BE2C (cell line): ENCODE data around the gene KIAA1217.

Experiments used
- DNase-seq: peaks from one replicate; pipeline ENCODE4 v3.0.0-alpha.2; 2020
- H3K27me3 ChIP-seq: fragments of 250-450 bp; sonication (Bioruptor Pico); 2 replicates; pipeline ENCODE4 v1.5.1; 2020; ENCODE audit warnings: mild to moderate bottlenecking
- H3K36me3 ChIP-seq: fragments of 250-450 bp; sonication (Bioruptor Pico); 2 replicates; pipeline ENCODE4 v1.5.1; 2020; ENCODE audit warnings: mild to moderate bottlenecking
- H3K4me1 ChIP-seq: fragments of 250-450 bp; sonication (Bioruptor Pico); 2 replicates; pipeline ENCODE4 v1.5.1; 2020
- H3K4me3 ChIP-seq: 2 replicates; pipeline ENCODE4 v1.5.1; 2011; ENCODE audit warnings: low read depth, low read length
- H3K9me3 ChIP-seq: fragments of 250-450 bp; sonication (Bioruptor Pico); 2 replicates; pipeline ENCODE4 v1.5.1; 2020
- TF ChIP-seq, protein P1 (sequence below): IDR thresholded peaks from 2 replicates; pipeline ENCODE4 v1.5.1; 2012; ENCODE audit warnings: mild to moderate bottlenecking, low read depth, low read length

The KIAA1217 gene

DNA sequence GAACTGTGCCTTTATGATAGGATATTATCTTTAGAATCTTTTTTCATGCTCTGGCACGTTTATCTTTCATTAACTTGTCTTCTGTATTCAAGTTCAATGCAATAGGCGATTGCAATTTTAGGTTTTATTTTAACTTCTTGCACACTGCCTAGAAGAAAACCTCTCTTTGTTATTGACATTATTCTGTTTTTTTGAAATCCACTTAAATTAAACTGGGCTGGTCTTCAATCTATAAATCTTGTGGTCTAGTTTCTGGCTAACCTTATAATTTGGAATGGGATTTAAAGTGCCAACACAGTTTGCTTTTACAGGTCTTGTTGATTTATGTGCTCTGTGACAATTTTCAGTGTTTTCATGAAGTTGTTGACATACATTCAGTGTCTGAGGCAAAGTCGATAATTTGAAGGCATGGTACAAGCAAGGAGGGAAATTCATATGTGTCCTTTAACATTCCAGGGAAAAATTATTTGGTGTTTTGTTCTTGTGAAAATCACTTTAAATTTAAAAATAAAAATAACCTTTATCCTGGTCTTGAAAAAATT, 240.9 kb downstream of the KIAA1217 start:
- TF ChIP-seq, protein P1, sequence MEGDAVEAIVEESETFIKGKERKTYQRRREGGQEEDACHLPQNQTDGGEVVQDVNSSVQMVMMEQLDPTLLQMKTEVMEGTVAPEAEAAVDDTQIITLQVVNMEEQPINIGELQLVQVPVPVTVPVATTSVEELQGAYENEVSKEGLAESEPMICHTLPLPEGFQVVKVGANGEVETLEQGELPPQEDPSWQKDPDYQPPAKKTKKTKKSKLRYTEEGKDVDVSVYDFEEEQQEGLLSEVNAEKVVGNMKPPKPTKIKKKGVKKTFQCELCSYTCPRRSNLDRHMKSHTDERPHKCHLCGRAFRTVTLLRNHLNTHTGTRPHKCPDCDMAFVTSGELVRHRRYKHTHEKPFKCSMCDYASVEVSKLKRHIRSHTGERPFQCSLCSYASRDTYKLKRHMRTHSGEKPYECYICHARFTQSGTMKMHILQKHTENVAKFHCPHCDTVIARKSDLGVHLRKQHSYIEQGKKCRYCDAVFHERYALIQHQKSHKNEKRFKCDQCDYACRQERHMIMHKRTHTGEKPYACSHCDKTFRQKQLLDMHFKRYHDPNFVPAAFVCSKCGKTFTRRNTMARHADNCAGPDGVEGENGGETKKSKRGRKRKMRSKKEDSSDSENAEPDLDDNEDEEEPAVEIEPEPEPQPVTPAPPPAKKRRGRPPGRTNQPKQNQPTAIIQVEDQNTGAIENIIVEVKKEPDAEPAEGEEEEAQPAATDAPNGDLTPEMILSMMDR = no peak
- Histone ChIP-seq H3K4me3 (no peak overlapping the region), H3K36me3 (no peaks in the 10 kb centered on the region), H3K4me1 (no peaks in the 10 kb centered on the region), H3K27me3 (no peaks in the 10 kb centered on the region), H3K9me3 (no peaks in the 10 kb centered on the region)
- no peak for DNase-seq

DNA sequence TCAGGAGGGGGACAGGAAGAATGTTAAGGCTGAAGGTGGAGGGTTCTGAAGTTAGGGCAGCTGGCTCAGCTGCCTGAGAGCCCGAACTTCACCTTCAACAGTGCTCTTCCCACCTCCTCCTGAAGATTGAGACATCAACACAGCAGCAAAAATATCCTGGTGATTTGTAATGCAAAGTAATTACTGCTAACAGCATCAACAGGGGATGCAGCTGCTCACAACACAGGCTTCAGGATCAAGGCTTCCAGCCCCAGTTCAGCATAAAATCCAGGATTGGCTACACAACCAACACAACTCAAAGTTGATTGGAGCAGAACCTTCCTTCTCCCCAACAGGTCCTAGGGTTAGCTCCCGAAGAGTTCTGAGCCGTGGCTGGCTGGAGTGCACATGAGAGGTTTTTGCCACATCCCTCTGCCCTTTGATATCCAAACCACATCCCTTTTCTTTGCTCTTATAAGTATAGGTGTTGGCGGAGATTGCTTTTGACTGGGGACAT, 242.4 kb downstream of the KIAA1217 start:
- Histone ChIP-seq H3K9me3 (no peaks in the 10 kb centered on the region), H3K4me1 (no peaks in the 10 kb centered on the region), H3K4me3 (no peak overlapping the region), H3K27me3 (no peaks in the 10 kb centered on the region), H3K36me3 (no peaks in the 10 kb centered on the region)
- TF ChIP-seq, protein P1 = no peak
- DNase-seq = no peak

DNA sequence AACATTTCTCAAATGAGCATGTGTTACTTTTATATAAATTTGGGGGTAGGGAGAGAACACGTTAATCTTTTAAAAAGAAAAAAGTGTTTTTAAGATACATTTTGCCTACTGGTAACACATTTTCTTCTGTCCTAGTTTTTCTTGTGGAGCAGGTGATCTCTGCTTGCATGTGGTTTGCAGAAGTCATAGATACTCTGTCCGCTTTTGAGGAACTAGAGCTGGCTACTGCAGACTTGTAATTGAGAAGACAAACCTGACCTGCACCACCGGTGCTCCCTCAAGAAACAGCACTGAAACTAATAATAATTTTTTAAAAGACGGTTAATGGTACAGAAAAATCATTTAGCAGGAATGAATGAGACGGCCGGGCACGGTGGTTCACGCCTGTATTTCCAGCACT, 243.1 kb downstream of the KIAA1217 start:
- Histone ChIP-seq H3K4me1 (no peaks in the 10 kb centered on the region), H3K4me3 (no peak overlapping the region), H3K36me3 (no peaks in the 10 kb centered on the region), H3K27me3 (no peaks in the 10 kb centered on the region), H3K9me3 (no peaks in the 10 kb centered on the region)
- TF ChIP-seq, protein P1 = no peak
- no peak for DNase-seq

DNA sequence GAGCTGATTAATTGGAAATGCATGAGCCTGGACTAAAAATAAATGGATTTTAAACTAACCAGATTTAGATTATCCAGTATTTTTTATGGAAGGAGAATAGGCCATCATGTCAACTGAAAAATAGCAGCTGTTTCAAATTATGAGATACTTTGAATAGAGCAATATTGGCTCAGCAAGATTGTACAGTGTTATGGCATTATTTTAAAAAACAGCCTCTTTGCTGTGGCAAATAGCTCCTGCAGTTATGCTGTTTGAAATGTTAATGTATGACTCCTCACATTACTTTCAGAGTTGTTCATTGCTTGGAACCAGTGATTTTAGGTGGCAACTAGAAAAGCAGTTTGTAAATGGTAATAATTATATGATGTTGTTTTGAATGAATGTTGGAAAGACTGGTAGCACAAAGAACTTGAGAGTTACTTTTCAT, 244.5 kb downstream of the KIAA1217 start:
- H3K4me1 ChIP-seq = no peaks in the 10 kb centered on the region
- no peak for DNase-seq

DNA sequence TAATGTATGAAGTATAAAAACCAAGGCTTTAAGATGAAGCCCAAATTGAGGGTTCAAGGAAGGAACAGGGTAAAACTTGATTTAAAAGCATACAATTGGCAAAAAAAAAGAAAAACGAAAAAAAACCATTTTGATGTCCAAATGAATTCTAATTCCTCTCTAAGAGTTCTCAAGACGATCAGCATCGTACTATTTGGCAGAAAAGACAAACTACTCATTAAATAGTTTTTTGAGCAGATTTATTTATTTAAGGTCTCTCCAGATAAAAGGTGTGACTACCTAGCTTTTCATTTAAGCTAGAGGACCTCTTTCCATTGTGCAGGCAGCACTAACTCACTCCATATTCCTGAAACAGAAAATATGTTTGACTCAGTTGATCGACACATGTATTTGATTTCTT, 245.0 kb downstream of the KIAA1217 start:
- no peak for DNase-seq
- TF ChIP-seq, protein P1 = no peak
- H3K4me3 ChIP-seq = no peak overlapping the region
- H3K27me3 ChIP-seq = no peaks in the 10 kb centered on the region
- H3K4me1 ChIP-seq = no peaks in the 10 kb centered on the region
- no peaks in the 10 kb centered on the region for H3K36me3 ChIP-seq
- H3K9me3 ChIP-seq = no peaks in the 10 kb centered on the region

More for the DNA sequence above, 244.5 kb downstream of the KIAA1217 start:
- no peaks in the 10 kb centered on the region for H3K27me3 ChIP-seq
- TF ChIP-seq, protein P1 = no peak
- H3K9me3 ChIP-seq = no peaks in the 10 kb centered on the region
- no peaks in the 10 kb centered on the region for H3K36me3 ChIP-seq
- H3K4me3 ChIP-seq = no peak overlapping the region

DNA sequence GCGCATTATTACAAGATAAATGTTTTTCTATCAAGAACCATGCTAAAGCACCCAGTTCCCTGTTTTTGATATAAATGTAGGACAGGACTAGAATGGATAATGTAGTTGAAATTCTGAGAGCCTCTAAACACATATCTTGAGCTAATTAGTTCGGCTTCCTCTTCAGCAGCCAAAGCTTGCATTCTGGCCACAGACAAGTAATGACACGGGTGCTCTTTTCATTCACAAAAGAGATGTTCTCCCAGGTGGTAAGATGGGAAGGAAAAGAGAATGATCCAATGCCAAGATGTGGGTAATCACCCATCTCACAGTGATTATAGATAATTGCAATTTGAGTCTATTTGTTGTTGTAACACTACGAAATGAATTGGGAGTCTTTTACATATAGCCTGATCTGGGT, 246.5 kb downstream of the KIAA1217 start:
- no peak for DNase-seq
- Histone ChIP-seq H3K4me1 (no peaks in the 10 kb centered on the region), H3K27me3 (no peaks in the 10 kb centered on the region), H3K4me3 (no peak overlapping the region), H3K9me3 (no peaks in the 10 kb centered on the region), H3K36me3 (no peaks in the 10 kb centered on the region)
- TF ChIP-seq, protein P1 = no peak
